Breast epithelium (tissue), 4 donors: Measurements from ENCODE around the gene ALKBH4. TPM values are rescaled to one million over a fixed set of nuclear protein-coding genes. Genes with fewer than 3 reads are reported as not detected.
"Not testable (repeated sequence)": the region's sequence is repeated elsewhere in the genome, so short reads cannot be mapped to it uniquely, and the experiment has no call there.

Experiments
- DNase-seq, 2 donors: peaks; one replicate each; pipeline ENCODE4 v3.0.0-alpha.2; 2019; ENCODE audit warnings: low spot score in 2 of 2
- H3K27ac ChIP-seq, 2 donors: fragments of 200-600 bp; sonication (generic) in 1 of 2; one replicate each; pipeline ENCODE4 v1.5.1; 2016 to 2019; ENCODE audit warnings: mild to moderate bottlenecking in 1 of 2
- H3K27me3 ChIP-seq, 2 donors: fragments of 200-600 bp; sonication (generic) in 1 of 2; one replicate each; pipeline versions ENCODE4 v1.5.1 to v1.6.0; 2017 to 2019; ENCODE audit warnings: control low read depth in 1 of 2, mild to moderate bottlenecking in 1 of 2
- H3K36me3 ChIP-seq: fragments of 200-600 bp; one replicate; pipeline ENCODE4 v1.5.1; 2019
- H3K4me1 ChIP-seq, 2 donors: fragments of 200-600 bp; sonication (generic); one replicate each; pipeline ENCODE4 v1.5.1; 2016 to 2019; ENCODE audit warnings: control low read depth in 1 of 2
- H3K4me3 ChIP-seq, 3 donors: fragments of 200-600 bp; sonication (generic); 1 replicate in 2 of 3; 2 replicates in 1 of 3; pipeline ENCODE4 v1.5.1; 2016 to 2019; ENCODE audit warnings: mild to moderate bottlenecking in 3 of 3, moderate library complexity in 2 of 3
- H3K9me3 ChIP-seq, 2 donors: fragments of 200-600 bp; sonication (generic) in 1 of 2; one replicate each; pipeline ENCODE4 v1.5.1; 2016 to 2019; ENCODE audit warnings: control low read depth in 1 of 2
- POLR2A ChIP-seq: fragments of 450-650 bp; IDR thresholded peaks from one replicate; pipeline ENCODE4 v1.6.1; 2016; ENCODE audit warnings: antibody characterized with exemption, mild to moderate bottlenecking, moderate library complexity
- POLR2AphosphoS5 ChIP-seq, 3 donors: sonication (generic); formaldehyde crosslinking; IDR thresholded peaks; one replicate each; pipeline ENCODE4 v1.6.1; 2017; ENCODE audit warnings: antibody characterized with exemption in 3 of 3
- intact Hi-C: fragments of 100-400 bp; cut with DNase I; formaldehyde crosslinking; loops from one replicate; pipeline ENCODE4 v1.15.1; 2023; ENCODE audit warnings: low total_unique reads
- total RNA-seq, 3 donors: library from RNA; depleted of rRNA; stranded (reverse); fragments of >200 nt; gene quantifications; one replicate each; pipeline ENCODE4 v1.1.0, GENCODE V29; 2016
- TF ChIP-seq, protein P1 (sequence below), 3 donors: fragments of 450-650 bp; IDR thresholded peaks; one replicate each; pipeline ENCODE4 v1.5.1; 2016 to 2017; ENCODE audit warnings: antibody characterized with exemption in 3 of 3, mild to moderate bottlenecking in 3 of 3, moderate library complexity in 3 of 3

Gene ALKBH4
- total RNA-seq, 3 donors from 2014 or later = 15.1 to 28.5 (median 17.8) TPM

DNA sequence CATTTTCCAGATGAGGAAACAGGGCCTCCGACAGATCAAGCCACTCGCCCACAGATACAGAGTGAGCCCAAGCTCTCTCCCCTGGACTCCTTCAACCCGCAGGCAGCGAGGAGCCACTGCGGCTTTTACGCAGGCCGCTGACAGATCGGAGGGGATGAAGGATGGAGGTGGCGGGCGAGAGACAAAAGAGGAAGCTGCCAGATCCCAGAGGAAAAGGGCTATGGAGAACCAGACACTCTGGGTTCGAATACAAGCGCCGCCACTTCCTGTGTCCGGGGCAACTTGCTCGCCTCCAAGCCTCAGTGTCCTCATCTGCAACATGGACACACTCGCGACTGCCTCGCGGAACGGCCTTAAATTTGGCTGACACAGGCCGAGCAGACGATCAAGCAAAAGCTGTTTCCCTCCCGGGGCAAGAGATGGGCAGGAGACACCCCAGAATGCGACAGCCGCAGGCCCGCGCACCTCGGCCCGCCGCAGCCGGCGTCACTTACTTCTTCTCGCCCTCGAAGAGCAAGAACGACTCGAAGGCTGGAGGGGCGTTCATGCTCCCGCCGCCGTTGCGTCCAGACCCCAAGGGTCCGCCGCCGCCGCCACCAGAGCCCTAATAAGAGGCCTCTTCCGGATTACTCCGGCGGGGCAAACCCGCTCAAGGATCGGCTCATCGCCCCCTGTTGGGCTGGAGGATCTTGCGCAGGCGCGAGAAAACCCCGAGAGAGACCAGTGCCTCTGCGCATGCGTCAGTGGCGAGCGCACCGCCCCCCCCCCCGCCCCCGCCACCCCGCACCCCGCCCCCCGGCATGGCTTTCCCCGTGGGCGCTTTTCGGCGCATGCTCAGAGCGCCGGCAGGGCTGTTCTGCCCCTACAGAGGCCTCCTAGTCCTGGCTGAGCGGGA is 13.9 kb upstream of the ALKBH4 start, which contains the start of gene POLR2J:
TSS of gene POLR2J (minus strand) at position 609 of the 895 bp plus-strand sequence. CDS start at position 547, 62 bp downstream.
- H3K36me3 ChIP-seq, intact Hi-C loops, H3K4me1 ChIP-seq, H3K27ac ChIP-seq, H3K9me3 ChIP-seq, H3K27me3 ChIP-seq: not testable (repeated sequence)
- peak in 1 of 3 donors; percentile 34 for TF ChIP-seq POLR2AphosphoS5 (IDR thresholded peaks at IDR 0.05)
- TF ChIP-seq, protein P1, sequence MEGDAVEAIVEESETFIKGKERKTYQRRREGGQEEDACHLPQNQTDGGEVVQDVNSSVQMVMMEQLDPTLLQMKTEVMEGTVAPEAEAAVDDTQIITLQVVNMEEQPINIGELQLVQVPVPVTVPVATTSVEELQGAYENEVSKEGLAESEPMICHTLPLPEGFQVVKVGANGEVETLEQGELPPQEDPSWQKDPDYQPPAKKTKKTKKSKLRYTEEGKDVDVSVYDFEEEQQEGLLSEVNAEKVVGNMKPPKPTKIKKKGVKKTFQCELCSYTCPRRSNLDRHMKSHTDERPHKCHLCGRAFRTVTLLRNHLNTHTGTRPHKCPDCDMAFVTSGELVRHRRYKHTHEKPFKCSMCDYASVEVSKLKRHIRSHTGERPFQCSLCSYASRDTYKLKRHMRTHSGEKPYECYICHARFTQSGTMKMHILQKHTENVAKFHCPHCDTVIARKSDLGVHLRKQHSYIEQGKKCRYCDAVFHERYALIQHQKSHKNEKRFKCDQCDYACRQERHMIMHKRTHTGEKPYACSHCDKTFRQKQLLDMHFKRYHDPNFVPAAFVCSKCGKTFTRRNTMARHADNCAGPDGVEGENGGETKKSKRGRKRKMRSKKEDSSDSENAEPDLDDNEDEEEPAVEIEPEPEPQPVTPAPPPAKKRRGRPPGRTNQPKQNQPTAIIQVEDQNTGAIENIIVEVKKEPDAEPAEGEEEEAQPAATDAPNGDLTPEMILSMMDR (IDR thresholded peaks at IDR 0.05) = peak in 1 of 3 donors; percentile 24
- peak; percentile 74 to 84 for DNase-seq
- peak within 1 kb of the TSS; percentile 48 to 68 (median 55) for H3K4me3 ChIP-seq

DNA sequence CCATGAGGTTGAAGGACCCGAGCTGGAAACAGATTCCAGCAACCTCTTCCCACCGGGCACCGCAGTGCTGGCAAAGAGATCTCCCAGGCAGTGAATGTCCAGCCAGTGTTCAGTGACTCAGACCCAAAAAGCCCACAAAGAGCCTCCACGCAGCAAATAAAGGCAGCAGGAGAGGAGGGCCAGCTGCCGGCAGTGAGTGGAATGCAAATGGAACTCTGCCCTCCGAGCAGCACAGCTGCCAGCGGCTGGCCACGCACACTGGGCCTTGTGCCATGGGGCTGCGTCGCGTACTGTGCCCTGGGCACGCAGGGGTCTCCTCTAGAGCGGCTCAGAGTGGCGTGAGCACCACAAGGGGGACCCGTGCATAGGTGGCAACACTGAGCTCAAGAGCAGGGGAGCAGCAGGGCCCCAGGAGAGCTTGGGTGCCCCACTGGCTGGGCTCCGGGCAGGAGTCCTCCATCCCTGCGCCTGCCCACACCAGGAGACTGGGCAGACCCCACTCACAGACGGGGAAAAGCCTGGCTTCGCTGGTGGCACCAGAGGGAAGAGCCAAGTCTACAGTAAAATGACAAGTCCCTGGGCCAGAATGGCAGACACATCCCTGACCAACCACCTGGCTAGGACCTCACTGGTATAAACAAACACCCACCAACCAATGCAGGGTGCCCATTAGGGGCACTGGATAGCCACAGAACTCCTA is 10.2 kb upstream of the ALKBH4 start:
- H3K27ac ChIP-seq, H3K4me1 ChIP-seq, H3K9me3 ChIP-seq, intact Hi-C loops, DNase-seq, H3K27me3 ChIP-seq, H3K4me3 ChIP-seq, H3K36me3 ChIP-seq: not testable (repeated sequence)

- H3K27me3 ChIP-seq, H3K4me3 ChIP-seq, intact Hi-C loops, H3K9me3 ChIP-seq, H3K4me1 ChIP-seq, H3K36me3 ChIP-seq, H3K27ac ChIP-seq: not testable (repeated sequence)
- DNase-seq = peak in 1 of 2 donors; percentile 20
These were observed 9.5 kb upstream of the ALKBH4 start for GRCh38 chr7:102474116-102474515.

DNA sequence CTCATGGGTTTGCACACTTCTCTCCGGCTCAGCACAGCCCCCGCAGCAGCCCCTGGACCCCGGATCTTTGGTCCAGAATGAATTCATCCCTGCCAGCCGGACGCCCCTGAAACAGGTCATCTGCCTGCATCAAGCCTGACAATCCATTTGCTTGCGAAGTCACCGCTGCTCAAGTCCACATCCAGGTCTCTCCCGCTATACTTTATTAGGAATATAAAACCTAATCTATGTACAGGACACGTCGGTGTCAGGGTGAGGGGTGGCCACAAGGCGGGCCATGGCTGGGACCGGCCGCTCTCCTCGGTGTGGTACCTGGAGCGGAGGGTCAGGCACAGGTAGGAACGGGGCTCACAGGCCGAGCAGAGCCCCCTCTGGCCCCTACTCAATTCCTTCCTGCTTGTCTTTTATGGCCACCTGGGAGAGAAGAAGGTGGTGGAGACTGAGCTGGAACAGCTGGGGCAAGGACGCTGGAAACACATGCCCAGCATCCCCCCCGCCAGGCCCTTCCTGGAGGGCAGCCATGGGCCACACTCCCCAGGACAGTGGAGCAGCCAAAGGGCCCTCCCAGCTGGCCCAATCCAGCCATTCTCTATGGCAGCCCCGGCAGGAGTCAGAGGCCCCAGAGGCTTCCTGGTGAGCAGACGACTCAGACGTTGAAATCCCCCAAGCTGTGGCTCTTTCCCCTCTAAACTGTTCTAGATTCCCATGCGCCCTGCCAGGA is 8.8 kb upstream of the ALKBH4 start:
- Histone ChIP-seq H3K4me3 (no peak overlapping the region), H3K36me3 (no peaks in the 10 kb centered on the region), H3K9me3 (no peaks in the 10 kb centered on the region), H3K27me3 (no peaks in the 10 kb centered on the region), H3K4me1 (no peaks in the 10 kb centered on the region), H3K27ac (no peak overlapping the region)
- TF ChIP-seq, protein P1 (IDR thresholded peaks at IDR 0.05) = no peak
- no peak for TF ChIP-seq POLR2A
- no peak for TF ChIP-seq POLR2AphosphoS5 (IDR thresholded peaks at IDR 0.05)
- peak in 1 of 2 donors; percentile 36 for DNase-seq
- intact Hi-C loops = no loop called here

DNA sequence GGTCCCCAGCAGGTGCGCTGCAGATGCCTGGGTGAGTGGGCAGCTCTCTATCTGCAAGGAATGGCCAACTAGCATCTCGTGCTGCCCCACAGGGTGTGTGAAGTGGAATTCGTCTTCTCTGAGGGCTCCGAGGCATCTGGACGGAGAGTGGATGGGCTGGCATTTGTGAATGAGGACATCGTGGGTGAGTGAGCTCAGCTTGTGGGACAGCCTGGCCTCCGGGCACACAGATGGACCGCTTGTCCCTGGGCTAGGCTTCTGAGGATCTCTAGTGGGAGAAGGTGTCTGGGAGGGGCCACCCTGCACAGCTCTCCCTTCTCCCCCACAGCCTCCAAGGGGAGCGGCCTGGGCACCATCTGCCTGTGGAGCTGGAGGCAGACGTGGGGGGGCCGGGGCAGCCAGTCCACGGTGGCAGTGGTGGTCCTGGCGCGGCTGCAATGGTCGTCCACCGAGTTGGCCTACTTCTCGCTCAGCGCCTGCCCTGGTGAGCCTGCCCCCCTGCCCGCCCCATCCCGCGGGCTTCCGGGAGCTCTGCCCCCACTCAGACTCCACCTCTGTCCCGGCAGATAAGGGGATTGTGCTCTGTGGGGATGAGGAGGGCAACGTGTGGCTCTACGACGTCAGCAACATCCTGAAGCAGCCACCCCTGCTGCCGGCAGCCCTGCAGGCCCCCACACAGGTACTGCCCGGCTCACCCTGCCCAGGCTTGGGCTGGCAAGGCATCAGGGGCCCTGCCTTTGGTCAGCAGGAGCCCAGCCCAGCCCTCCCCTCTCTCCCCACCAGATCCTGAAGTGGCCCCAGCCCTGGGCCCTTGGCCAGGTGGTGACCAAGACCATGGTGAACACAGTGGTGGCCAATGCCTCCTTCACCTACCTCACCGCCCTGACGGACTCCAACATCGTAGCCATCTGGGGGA is 7.7 kb upstream of the ALKBH4 start:
- DNase-seq = peak in 1 of 2 donors; percentile 48
- TF ChIP-seq, protein P1 (IDR thresholded peaks at IDR 0.05) = no peak
- TF ChIP-seq POLR2AphosphoS5 (IDR thresholded peaks at IDR 0.05) (no peak), POLR2A (no peak)
- intact Hi-C loops = no loop called here
- no peaks in the 10 kb centered on the region for H3K36me3 ChIP-seq
- no peak overlapping the region for H3K27ac ChIP-seq
- H3K27me3 ChIP-seq = no peaks in the 10 kb centered on the region
- no peaks in the 10 kb centered on the region for H3K9me3 ChIP-seq
- no peak overlapping the region for H3K4me3 ChIP-seq
- no peaks in the 10 kb centered on the region for H3K4me1 ChIP-seq
